B cell (primary cell): Measurements from ENCODE around the gene MT1X.

Experiments
- EZH2 ChIP-seq: IDR thresholded peaks from 2 replicates; pipeline ENCODE4 v1.6.1; 2012; ENCODE audit warnings: borderline replicate concordance, low read depth, mild to moderate bottlenecking, moderate library complexity, low read length; ENCODE audit not compliant: insufficient read depth, poor library complexity, severe bottlenecking
- TF ChIP-seq, protein P1 (sequence below): fragments of 200-600 bp; IDR thresholded peaks from one replicate; pipeline ENCODE4 v1.8.0; 2022; ENCODE audit warnings: antibody characterized with exemption, mild to moderate bottlenecking

DNA sequence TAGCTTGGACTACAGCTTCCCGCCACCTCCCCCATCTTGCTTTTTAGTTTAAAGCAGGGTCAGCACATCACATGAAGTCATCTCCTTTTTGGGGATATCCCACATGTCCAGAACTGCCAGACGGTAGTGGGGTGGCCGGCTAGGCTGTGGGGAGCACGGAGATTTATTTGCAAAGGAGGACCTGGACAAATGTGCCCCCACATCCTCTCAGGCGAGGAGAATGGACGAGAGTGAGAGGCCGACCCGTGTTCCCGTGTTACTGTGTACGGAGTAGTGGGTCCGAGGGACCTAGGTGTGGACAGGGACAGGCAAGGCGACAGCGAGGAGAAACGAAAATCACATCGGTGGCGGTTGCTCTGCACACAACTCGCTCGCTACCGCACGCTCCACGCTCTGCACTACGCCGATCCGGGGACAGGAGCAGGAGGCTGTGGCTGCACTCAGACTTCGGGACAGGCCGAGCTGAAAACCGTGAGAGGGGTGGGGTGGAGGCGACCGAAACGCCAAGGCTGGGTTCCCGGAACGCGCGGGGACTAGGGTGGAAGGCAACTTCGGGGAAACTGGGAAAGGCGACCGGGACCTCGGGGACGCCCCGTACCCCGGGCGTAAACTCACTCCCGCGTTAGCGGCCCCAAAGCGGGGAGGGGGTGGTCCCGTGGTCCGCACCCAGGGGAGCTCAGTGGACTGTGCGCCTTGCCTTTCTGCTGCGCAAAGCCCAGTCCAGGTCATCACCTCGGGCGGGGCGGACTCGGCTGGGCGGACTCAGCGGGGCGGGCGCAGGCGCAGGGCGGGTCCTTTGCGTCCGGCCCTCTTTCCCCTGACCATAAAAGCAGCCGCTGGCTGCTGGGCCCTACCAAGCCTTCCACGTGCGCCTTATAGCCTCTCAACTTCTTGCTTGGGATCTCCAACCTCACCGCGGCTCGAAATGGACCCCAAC is 44.2 kb upstream of the MT1X start, which contains the start of gene MT1A:
- TF ChIP-seq, protein P1, sequence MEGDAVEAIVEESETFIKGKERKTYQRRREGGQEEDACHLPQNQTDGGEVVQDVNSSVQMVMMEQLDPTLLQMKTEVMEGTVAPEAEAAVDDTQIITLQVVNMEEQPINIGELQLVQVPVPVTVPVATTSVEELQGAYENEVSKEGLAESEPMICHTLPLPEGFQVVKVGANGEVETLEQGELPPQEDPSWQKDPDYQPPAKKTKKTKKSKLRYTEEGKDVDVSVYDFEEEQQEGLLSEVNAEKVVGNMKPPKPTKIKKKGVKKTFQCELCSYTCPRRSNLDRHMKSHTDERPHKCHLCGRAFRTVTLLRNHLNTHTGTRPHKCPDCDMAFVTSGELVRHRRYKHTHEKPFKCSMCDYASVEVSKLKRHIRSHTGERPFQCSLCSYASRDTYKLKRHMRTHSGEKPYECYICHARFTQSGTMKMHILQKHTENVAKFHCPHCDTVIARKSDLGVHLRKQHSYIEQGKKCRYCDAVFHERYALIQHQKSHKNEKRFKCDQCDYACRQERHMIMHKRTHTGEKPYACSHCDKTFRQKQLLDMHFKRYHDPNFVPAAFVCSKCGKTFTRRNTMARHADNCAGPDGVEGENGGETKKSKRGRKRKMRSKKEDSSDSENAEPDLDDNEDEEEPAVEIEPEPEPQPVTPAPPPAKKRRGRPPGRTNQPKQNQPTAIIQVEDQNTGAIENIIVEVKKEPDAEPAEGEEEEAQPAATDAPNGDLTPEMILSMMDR, result no peak
- TF ChIP-seq EZH2, result no peak
